Lung (tissue), 12 donors: Measurements from ENCODE around the gene LMX1B. TPM values are rescaled to one million over a fixed set of nuclear protein-coding genes. Genes with fewer than 3 reads are reported as not detected.

Source experiments
- ATAC-seq: fragments of 200-7000 bp; cut with Tn5 transposase; one replicate; pipeline ENCODE4 v1.9.1; 2020; ENCODE audit warnings: moderate number of reproducible peaks; ENCODE audit not compliant: insufficient read depth, low FRiP score
- DNase-seq, 3 donors: peaks; one replicate each; pipeline ENCODE4 v3.0.0-alpha.2; 2013 to 2017
- H3K27ac ChIP-seq, 2 donors: one replicate each; pipeline ENCODE4 v1.5.1; 2013; ENCODE audit warnings: mild to moderate bottlenecking in 2 of 2, moderate library complexity in 2 of 2, control low read depth in 1 of 2, inconsistent platforms in 1 of 2, low read depth in 1 of 2, low read length in 1 of 2
- H3K27me3 ChIP-seq, 3 donors: one replicate each; pipeline ENCODE4 v1.5.1; 2013; ENCODE audit warnings: low read length in 2 of 3; ENCODE audit not compliant: control insufficient read depth in 3 of 3, insufficient read depth in 3 of 3
- H3K36me3 ChIP-seq, 4 donors: one replicate each; pipeline ENCODE4 v1.5.1; 2013; ENCODE audit warnings: low read length in 4 of 4, mild to moderate bottlenecking in 1 of 4, moderate library complexity in 1 of 4; ENCODE audit not compliant: control insufficient read depth in 4 of 4, insufficient read depth in 4 of 4
- H3K4me1 ChIP-seq, 5 donors: one replicate each; pipeline ENCODE4 v1.5.1; 2013; ENCODE audit warnings: low read length in 5 of 5, mild to moderate bottlenecking in 2 of 5, moderate library complexity in 1 of 5; ENCODE audit not compliant: control insufficient read depth in 5 of 5, insufficient read depth in 5 of 5
- H3K4me3 ChIP-seq: one replicate; pipeline ENCODE4 v1.5.1; 2013; ENCODE audit warnings: mild to moderate bottlenecking, control low read depth, moderate library complexity
- H3K9ac ChIP-seq, 2 donors: one replicate each; pipeline ENCODE4 v1.5.1; 2013; ENCODE audit warnings: low read length in 2 of 2, control low read depth in 1 of 2; ENCODE audit not compliant: insufficient read depth in 1 of 2
- H3K9me3 ChIP-seq, 4 donors: one replicate each; pipeline ENCODE4 v1.5.1; 2013; ENCODE audit warnings: low read length in 3 of 4, mild to moderate bottlenecking in 1 of 4, moderate library complexity in 1 of 4; ENCODE audit not compliant: control insufficient read depth in 4 of 4, insufficient read depth in 3 of 4
- CTCF ChIP-seq: IDR thresholded peaks from 2 replicates; pipeline ENCODE4 v1.5.1; 2012; ENCODE audit warnings: mild to moderate bottlenecking; ENCODE audit errors: control extremely low read depth, extremely low read depth
- WGBS, 2 donors: extraction: QIAGEN DNeasy Blood & Tissue Kit; methylation state at CpG; one replicate each; pipeline ENCODE4 v1.1.7; 2013; 5-methylcytosine and 5-hydroxymethylcytosine counted together
- polyA plus RNA-seq, 2 donors: library from polyadenylated mRNA; stranded (reverse); fragments of 200-250 nt; gene quantifications; one replicate each; pipeline ENCODE4 v1.2.1, GENCODE V29; 2013
- total RNA-seq, 2 donors: library from RNA; depleted of rRNA in 1 of 2; stranded (reverse); fragments of >200 nt in 1 of 2; gene quantifications; one replicate each; pipeline ENCODE4 v1.2.1, GENCODE V29; 2014 to 2021
- donor health status: control.
- donor health status: control.
- donor health status: Bipolar disorder and iron deficiency.
- donor health status: healthy.
- donor health status: DM: yes; HTN: yes; CAD: no.

Gene LMX1B
- total and polyA plus RNA-seq, 4 donors, result under 0.01 to 0.77 (median 0.10) TPM

GRCh38 chr9:126636983-126637798, 23.5 kb downstream of the LMX1B start:
- Histone ChIP-seq H3K27ac (no peak overlapping the region), H3K27me3 (peaks cover 0 to 52% (median 37%) of the 10 kb centered on the region in 3 donors), H3K4me3 (no peak overlapping the region), H3K9me3 (no peaks in the 10 kb centered on the region), H3K9ac (no peak overlapping the region), H3K4me1 (peaks cover 0 to 18% (median 0%) of the 10 kb centered on the region in 5 donors), H3K36me3 (no peaks in the 10 kb centered on the region)
- no peak for TF ChIP-seq CTCF
- ATAC-seq, result no peak
- no peak for DNase-seq
- WGBS, 2 donors, result 63 to 68% methylated on average over 17 of the region's 17 CpGs

- Histone ChIP-seq H3K27ac (no peak overlapping the region), H3K4me1 (peaks cover 0 to 18% (median 0%) of the 10 kb centered on the region in 5 donors), H3K36me3 (no peaks in the 10 kb centered on the region), H3K9me3 (no peaks in the 10 kb centered on the region), H3K27me3 (peaks cover 4 to 58% (median 50%) of the 10 kb centered on the region in 3 donors), H3K9ac (no peak overlapping the region), H3K4me3 (no peak overlapping the region)
- no peak for TF ChIP-seq CTCF
- WGBS, 2 donors, result 3 to 4% methylated on average over 30 of the region's 30 CpGs
- ATAC-seq, result no peak
- no peak for DNase-seq
Measured at GRCh38 chr9:126638571-126639132, 24.9 kb downstream of the LMX1B start.

- Histone ChIP-seq H3K27me3 (peaks cover 4 to 58% (median 56%) of the 10 kb centered on the region in 3 donors), H3K9ac (no peak overlapping the region), H3K4me1 (peaks cover 0 to 10% (median 0%) of the 10 kb centered on the region in 5 donors), H3K9me3 (no peaks in the 10 kb centered on the region), H3K27ac (no peak overlapping the region), H3K4me3 (no peak overlapping the region), H3K36me3 (no peaks in the 10 kb centered on the region)
- no peak for DNase-seq
- no peak for TF ChIP-seq CTCF
- no peak for ATAC-seq
- WGBS, 2 donors, result 55 to 60% methylated on average over 12 of the region's 12 CpGs
Measured at GRCh38 chr9:126639318-126640000, 25.7 kb downstream of the LMX1B start.
